ENCODE measurements around the gene ITGB4. TPM values are rescaled to one million over a fixed set of nuclear protein-coding genes. Genes with fewer than 3 reads are reported as not detected.

Gene ITGB4
- total and polyA plus RNA-seq, 2 of the 13 experiments (the other 11 are each of a cell fraction or from before 2014, with no cell fraction given), result 6.9 to 14.5 TPM

DNA sequence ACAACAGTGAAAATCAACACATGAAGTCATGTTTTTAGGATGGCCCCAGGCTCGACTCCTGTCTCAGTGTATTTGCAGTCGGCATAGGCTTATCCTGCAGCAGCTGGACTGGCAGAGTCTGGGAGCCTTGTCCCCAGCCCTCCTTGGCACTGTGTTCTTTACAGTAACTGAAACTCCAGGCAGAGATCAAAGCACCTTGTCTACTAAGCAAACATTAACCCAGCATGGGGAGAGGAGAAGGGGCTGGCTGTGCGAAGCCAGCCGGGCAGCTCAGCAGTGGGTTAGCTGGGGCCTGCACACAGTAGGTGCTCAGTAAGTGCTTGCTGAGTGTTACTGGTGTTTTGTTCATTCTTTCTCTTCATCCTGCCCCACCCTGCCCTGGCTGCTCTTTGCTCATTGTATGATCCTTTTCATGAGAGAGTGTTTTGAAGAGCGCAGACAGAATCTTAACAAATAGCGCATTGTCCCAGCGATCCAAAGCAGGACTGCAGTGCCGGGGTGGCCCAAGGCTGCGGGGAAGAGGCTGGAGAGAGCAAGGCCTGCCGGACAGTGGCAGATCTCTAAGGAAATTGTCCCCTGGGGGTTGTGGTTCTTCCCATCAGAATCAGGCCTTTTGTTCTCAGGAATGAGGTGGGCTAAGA, 23.5 kb upstream of the ITGB4 start (continued):
- TF ChIP-seq ZNF878 (CRISPR knock-in tag; IDR thresholded peaks at IDR 0.05) (no peak), ZNF225 (CRISPR knock-in tag; IDR thresholded peaks at IDR 0.05) (no peak), ZNF670 (CRISPR knock-in tag; IDR thresholded peaks at IDR 0.05; ENCODE audit: borderline replicate concordance) (no peak), JDP2 (CRISPR knock-in tag; IDR thresholded peaks at IDR 0.05; ENCODE audit: borderline replicate concordance) (no peak), ZIK1 (CRISPR knock-in tag; IDR thresholded peaks at IDR 0.05; ENCODE audit: borderline replicate concordance, low read depth) (no peak), ZNF850 (CRISPR knock-in tag; conservative IDR thresholded peaks at IDR 0.05) (no peak), MZF1 (CRISPR knock-in tag; IDR thresholded peaks at IDR 0.05; ENCODE audit: borderline replicate concordance) (no peak), NPAS2 (CRISPR knock-in tag; IDR thresholded peaks at IDR 0.05; ENCODE audit: borderline replicate concordance) (no peak), FOXP1 (IDR thresholded peaks at IDR 0.05) (no peak), FOXP1 (CRISPR knock-in tag; IDR thresholded peaks at IDR 0.05) (no peak), CEBPB (IDR thresholded peaks at IDR 0.05; ENCODE audit: borderline replicate concordance, low read depth, low read length) (no peak)
- TF ChIP-seq, protein P1, sequence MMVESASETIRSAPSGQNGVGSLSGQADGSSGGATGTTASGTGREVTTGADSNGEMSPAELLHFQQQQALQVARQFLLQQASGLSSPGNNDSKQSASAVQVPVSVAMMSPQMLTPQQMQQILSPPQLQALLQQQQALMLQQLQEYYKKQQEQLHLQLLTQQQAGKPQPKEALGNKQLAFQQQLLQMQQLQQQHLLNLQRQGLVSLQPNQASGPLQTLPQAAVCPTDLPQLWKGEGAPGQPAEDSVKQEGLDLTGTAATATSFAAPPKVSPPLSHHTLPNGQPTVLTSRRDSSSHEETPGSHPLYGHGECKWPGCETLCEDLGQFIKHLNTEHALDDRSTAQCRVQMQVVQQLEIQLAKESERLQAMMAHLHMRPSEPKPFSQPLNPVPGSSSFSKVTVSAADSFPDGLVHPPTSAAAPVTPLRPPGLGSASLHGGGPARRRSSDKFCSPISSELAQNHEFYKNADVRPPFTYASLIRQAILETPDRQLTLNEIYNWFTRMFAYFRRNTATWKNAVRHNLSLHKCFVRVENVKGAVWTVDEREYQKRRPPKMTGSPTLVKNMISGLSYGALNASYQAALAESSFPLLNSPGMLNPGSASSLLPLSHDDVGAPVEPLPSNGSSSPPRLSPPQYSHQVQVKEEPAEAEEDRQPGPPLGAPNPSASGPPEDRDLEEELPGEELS (CRISPR knock-in tag; IDR thresholded peaks at IDR 0.05), result 0 out of 2 replicates have a peak, but pooled peaks have one; percentile 19
- TF ChIP-seq, protein P2, sequence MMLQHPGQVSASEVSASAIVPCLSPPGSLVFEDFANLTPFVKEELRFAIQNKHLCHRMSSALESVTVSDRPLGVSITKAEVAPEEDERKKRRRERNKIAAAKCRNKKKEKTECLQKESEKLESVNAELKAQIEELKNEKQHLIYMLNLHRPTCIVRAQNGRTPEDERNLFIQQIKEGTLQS (CRISPR knock-in tag; IDR thresholded peaks at IDR 0.05), result no peak
- TF ChIP-seq, protein P3, sequence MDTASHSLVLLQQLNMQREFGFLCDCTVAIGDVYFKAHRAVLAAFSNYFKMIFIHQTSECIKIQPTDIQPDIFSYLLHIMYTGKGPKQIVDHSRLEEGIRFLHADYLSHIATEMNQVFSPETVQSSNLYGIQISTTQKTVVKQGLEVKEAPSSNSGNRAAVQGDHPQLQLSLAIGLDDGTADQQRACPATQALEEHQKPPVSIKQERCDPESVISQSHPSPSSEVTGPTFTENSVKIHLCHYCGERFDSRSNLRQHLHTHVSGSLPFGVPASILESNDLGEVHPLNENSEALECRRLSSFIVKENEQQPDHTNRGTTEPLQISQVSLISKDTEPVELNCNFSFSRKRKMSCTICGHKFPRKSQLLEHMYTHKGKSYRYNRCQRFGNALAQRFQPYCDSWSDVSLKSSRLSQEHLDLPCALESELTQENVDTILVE (CRISPR knock-in tag; IDR thresholded peaks at IDR 0.05), result no peak
- TF ChIP-seq, protein P4, sequence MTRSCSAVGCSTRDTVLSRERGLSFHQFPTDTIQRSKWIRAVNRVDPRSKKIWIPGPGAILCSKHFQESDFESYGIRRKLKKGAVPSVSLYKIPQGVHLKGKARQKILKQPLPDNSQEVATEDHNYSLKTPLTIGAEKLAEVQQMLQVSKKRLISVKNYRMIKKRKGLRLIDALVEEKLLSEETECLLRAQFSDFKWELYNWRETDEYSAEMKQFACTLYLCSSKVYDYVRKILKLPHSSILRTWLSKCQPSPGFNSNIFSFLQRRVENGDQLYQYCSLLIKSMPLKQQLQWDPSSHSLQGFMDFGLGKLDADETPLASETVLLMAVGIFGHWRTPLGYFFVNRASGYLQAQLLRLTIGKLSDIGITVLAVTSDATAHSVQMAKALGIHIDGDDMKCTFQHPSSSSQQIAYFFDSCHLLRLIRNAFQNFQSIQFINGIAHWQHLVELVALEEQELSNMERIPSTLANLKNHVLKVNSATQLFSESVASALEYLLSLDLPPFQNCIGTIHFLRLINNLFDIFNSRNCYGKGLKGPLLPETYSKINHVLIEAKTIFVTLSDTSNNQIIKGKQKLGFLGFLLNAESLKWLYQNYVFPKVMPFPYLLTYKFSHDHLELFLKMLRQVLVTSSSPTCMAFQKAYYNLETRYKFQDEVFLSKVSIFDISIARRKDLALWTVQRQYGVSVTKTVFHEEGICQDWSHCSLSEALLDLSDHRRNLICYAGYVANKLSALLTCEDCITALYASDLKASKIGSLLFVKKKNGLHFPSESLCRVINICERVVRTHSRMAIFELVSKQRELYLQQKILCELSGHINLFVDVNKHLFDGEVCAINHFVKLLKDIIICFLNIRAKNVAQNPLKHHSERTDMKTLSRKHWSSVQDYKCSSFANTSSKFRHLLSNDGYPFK (CRISPR knock-in tag; IDR thresholded peaks at IDR 0.05; ENCODE audit: borderline replicate concordance), result no peak
